Osteoblast (primary cell): ENCODE measurements around the gene PEA15. TPM values are rescaled to one million over a fixed set of nuclear protein-coding genes. Genes with fewer than 3 reads are reported as not detected.

ENCODE experiments used
- DNase-seq: peaks from one replicate; pipeline ENCODE4 v3.0.0; 2011; ENCODE audit warnings: low spot score, mixed read lengths; ENCODE audit not compliant: insufficient read length; ENCODE audit errors: missing footprints
- H2AFZ ChIP-seq: 2 replicates; pipeline ENCODE4 v1.6.0; 2011; ENCODE audit warnings: mild to moderate bottlenecking, low read length
- H3K27ac ChIP-seq: 2 replicates; pipeline ENCODE4 v1.5.1; 2011; ENCODE audit warnings: mild to moderate bottlenecking, low read depth, low read length, moderate library complexity
- H3K27me3 ChIP-seq: 2 replicates; pipeline ENCODE4 v1.6.0; 2012; ENCODE audit warnings: mild to moderate bottlenecking, control low read depth, inconsistent platforms, low read length, moderate library complexity; ENCODE audit not compliant: insufficient read depth
- H3K36me3 ChIP-seq: 2 replicates; pipeline ENCODE4 v1.5.1; 2011; ENCODE audit warnings: mild to moderate bottlenecking, low read length, control low read depth, moderate library complexity; ENCODE audit not compliant: insufficient read depth
- H3K4me1 ChIP-seq: 2 replicates; pipeline ENCODE4 v1.5.1; 2011; ENCODE audit warnings: mild to moderate bottlenecking, low read length, control low read depth, moderate library complexity; ENCODE audit not compliant: insufficient read depth
- H3K4me2 ChIP-seq: 2 replicates; pipeline ENCODE4 v1.6.0; 2011; ENCODE audit warnings: mild to moderate bottlenecking, low read length; ENCODE audit not compliant: insufficient read depth
- H3K4me3 ChIP-seq: fragments of 200-600 bp; sonication (generic); 3 replicates; pipeline ENCODE4 v1.5.1; 2012; ENCODE audit warnings: mild to moderate bottlenecking, low read length, inconsistent platforms; ENCODE audit not compliant: insufficient read depth
- H3K79me2 ChIP-seq: 2 replicates; pipeline ENCODE4 v1.6.0; 2012; ENCODE audit warnings: mild to moderate bottlenecking, low read length, control low read depth, inconsistent platforms; ENCODE audit not compliant: insufficient read depth
- H3K9me3 ChIP-seq: 2 replicates; pipeline ENCODE4 v1.5.1; 2011; ENCODE audit warnings: low read depth, low read length, control low read depth
- H4K20me1 ChIP-seq: 2 replicates; pipeline ENCODE4 v1.6.0; 2012; ENCODE audit warnings: mild to moderate bottlenecking, low read length, control low read depth; ENCODE audit not compliant: insufficient read depth
- CTCF ChIP-seq: IDR thresholded peaks from 2 replicates; pipeline ENCODE4 v1.5.1; 2011; ENCODE audit warnings: mild to moderate bottlenecking, low read depth, low read length, moderate library complexity; ENCODE audit errors: extremely low read depth
- total RNA-seq: library from RNA; depleted of rRNA; stranded (reverse); fragments of >200 nt; gene quantifications from 2 replicates; pipeline ENCODE4 v1.2.3, GENCODE V29; 2012

PEA15 gene
- total RNA-seq, 1 donor, result 200 TPM

GRCh38 chr1:160207771-160208556 lies 2.8 kb downstream of the PEA15 start:
- Histone ChIP-seq H3K27ac (peak overlapping the region; percentile 93), H3K9me3 (no peaks in the 10 kb centered on the region), H4K20me1 (peaks cover 55% of the 10 kb centered on the region), H3K36me3 (peaks cover 58% of the 10 kb centered on the region), H3K4me2 (peak overlapping the region; percentile 26), H3K4me3 (no peak overlapping the region), H2AFZ (no peak overlapping the region), H3K79me2 (peaks cover 66% of the 10 kb centered on the region), H3K27me3 (no peaks in the 10 kb centered on the region), H3K4me1 (peaks cover 43% of the 10 kb centered on the region)
- no peak for DNase-seq
- TF ChIP-seq CTCF, result no peak

- no peak overlapping the region for H2AFZ ChIP-seq
- peaks cover 59% of the 10 kb centered on the region for H4K20me1 ChIP-seq
- peaks cover 43% of the 10 kb centered on the region for H3K4me1 ChIP-seq
- no peak for TF ChIP-seq CTCF
- peaks cover 69% of the 10 kb centered on the region for H3K79me2 ChIP-seq
- H3K36me3 ChIP-seq, result peaks cover 64% of the 10 kb centered on the region
- DNase-seq, result no peak
- peak overlapping the region; percentile 26 for H3K4me2 ChIP-seq
- H3K4me3 ChIP-seq, result no peak overlapping the region
- H3K27ac ChIP-seq, result peak overlapping the region; percentile 93
- no peaks in the 10 kb centered on the region for H3K9me3 ChIP-seq
- H3K27me3 ChIP-seq, result no peaks in the 10 kb centered on the region
Measured at GRCh38 chr1:160208557-160209320, 3.6 kb downstream of the PEA15 start.

GRCh38 chr1:160209321-160210046 lies 4.3 kb downstream of the PEA15 start:
- Histone ChIP-seq H3K4me1 (peaks cover 41% of the 10 kb centered on the region), H3K36me3 (peaks cover 71% of the 10 kb centered on the region), H3K27me3 (no peaks in the 10 kb centered on the region), H4K20me1 (peaks cover 65% of the 10 kb centered on the region), H2AFZ (no peak overlapping the region), H3K4me3 (no peak overlapping the region), H3K27ac (peak overlapping the region; percentile 93), H3K4me2 (no peak overlapping the region), H3K9me3 (no peaks in the 10 kb centered on the region), H3K79me2 (peaks cover 72% of the 10 kb centered on the region)
- no peak for DNase-seq
- no peak for TF ChIP-seq CTCF
